H1 (cell line): Measurements from ENCODE around the gene PKP1.

Experiments used
- ASH2L ChIP-seq: fragments of 200-600, 300-600 bp; sonication (generic); IDR thresholded peaks from one replicate; pipeline ENCODE4 v1.7.1; 2017; ENCODE audit warnings: low read length
- MAFK ChIP-seq: IDR thresholded peaks from 2 replicates; pipeline ENCODE4 v1.6.1; 2012; ENCODE audit warnings: low read depth, mild to moderate bottlenecking, improper control_type of control experiment, low read length
- POLR2AphosphoS5 ChIP-seq: IDR thresholded peaks from 2 replicates; pipeline ENCODE4 v1.6.1; 2011; ENCODE audit warnings: low read depth, low read length
- TF ChIP-seq, protein P1 (sequence below): IDR thresholded peaks from 2 replicates; pipeline ENCODE4 v1.6.1; 2012; ENCODE audit warnings: inconsistent platforms
- TF ChIP-seq, protein P2 (sequence below), 3 experiments: IDR thresholded peaks; 1 replicate in 2 of 3; 2 replicates in 1 of 3; pipeline versions ENCODE4 v1.5.1 to v1.6.1; 2011; ENCODE audit warnings: low read length in 3 of 3, mild to moderate bottlenecking in 3 of 3, inconsistent platforms in 2 of 3, low read depth in 1 of 3, moderate library complexity in 1 of 3; ENCODE audit not compliant: insufficient read depth in 1 of 3; ENCODE audit errors: control extremely low read depth in 1 of 3
- TF ChIP-seq, protein P3 (sequence below): IDR thresholded peaks from 2 replicates; pipeline ENCODE4 v1.6.1; 2011; ENCODE audit warnings: low read depth, mild to moderate bottlenecking, low read length; ENCODE audit not compliant: insufficient read depth
- TF ChIP-seq, protein P4 (sequence below): IDR thresholded peaks from 2 replicates; pipeline ENCODE4 v1.6.1; 2011; ENCODE audit warnings: low read length, improper control_type of control experiment

DNA sequence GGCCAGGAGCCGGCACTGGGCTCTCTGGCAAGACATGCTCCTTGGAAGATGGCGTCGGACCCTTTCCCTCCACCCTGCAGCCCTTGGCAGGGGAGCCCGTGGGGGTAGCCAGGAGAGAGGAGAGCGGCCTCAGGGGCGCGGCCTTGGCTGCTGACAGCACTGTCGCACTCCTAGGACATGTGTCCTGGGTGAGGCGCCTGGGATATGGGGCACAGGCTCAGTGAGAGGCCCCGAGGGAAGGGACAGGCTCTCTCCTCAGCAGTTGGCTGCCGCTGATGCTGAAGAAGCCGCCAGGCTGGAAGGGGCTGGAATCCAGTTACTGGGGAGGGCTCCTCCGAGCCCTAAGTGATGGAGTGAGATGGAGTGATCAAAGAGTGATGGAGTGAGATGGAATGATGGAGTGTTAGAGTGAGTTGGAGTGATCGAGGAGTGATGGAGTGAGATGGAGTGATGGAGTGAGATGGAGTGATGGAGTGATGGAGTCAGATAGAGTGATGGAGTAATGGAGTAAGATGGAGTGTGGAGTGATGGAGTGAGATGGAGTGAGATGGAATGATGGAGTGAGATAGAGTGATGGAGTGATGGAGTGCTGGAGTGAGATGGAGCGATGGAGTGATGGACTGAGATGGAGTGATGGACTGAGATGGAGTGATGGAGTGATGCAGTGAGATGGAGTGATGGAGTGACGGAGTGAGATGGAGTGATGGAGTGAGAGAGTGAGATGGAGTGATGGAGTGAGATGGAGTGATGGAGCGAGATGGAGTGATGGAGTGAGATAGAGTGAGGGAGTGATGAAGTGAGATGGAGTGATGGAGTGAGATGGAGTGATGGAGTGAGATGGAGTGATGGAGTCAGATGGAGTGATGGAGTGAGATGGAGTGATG lies 27.6 kb upstream of the PKP1 start:
- TF ChIP-seq POLR2AphosphoS5, result no peak
- TF ChIP-seq, protein P1, sequence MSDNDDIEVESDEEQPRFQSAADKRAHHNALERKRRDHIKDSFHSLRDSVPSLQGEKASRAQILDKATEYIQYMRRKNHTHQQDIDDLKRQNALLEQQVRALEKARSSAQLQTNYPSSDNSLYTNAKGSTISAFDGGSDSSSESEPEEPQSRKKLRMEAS, result no peak
- TF ChIP-seq MAFK, result no peak
- no peak for TF ChIP-seq ASH2L
- TF ChIP-seq, protein P2, sequence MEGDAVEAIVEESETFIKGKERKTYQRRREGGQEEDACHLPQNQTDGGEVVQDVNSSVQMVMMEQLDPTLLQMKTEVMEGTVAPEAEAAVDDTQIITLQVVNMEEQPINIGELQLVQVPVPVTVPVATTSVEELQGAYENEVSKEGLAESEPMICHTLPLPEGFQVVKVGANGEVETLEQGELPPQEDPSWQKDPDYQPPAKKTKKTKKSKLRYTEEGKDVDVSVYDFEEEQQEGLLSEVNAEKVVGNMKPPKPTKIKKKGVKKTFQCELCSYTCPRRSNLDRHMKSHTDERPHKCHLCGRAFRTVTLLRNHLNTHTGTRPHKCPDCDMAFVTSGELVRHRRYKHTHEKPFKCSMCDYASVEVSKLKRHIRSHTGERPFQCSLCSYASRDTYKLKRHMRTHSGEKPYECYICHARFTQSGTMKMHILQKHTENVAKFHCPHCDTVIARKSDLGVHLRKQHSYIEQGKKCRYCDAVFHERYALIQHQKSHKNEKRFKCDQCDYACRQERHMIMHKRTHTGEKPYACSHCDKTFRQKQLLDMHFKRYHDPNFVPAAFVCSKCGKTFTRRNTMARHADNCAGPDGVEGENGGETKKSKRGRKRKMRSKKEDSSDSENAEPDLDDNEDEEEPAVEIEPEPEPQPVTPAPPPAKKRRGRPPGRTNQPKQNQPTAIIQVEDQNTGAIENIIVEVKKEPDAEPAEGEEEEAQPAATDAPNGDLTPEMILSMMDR (IDR thresholded peaks at IDR 0.05; ENCODE audit: control extremely low read depth in 1 of 3, insufficient read depth in 1 of 3, low read depth in 1 of 3, low read length in 3 of 3), result no peak
- TF ChIP-seq, protein P3, sequence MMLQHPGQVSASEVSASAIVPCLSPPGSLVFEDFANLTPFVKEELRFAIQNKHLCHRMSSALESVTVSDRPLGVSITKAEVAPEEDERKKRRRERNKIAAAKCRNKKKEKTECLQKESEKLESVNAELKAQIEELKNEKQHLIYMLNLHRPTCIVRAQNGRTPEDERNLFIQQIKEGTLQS, result no peak
- TF ChIP-seq, protein P4, sequence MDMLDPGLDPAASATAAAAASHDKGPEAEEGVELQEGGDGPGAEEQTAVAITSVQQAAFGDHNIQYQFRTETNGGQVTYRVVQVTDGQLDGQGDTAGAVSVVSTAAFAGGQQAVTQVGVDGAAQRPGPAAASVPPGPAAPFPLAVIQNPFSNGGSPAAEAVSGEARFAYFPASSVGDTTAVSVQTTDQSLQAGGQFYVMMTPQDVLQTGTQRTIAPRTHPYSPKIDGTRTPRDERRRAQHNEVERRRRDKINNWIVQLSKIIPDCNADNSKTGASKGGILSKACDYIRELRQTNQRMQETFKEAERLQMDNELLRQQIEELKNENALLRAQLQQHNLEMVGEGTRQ, result no peak
